ENCODE measurements around the gene MTMR1. TPM values are rescaled to one million over a fixed set of nuclear protein-coding genes. Genes with fewer than 3 reads are reported as not detected.

MTMR1 gene
- polyA plus RNA-seq, 2 donors, result 19.2 to 21.2 TPM

GRCh38 chrX:150704030-150704613, 10.9 kb downstream of the MTMR1 start:
- peaks cover 0 to 2% of the 10 kb centered on the region in 2 donors for H3K36me3 ChIP-seq (ENCODE audit: control insufficient read depth in 2 of 2, insufficient read depth in 2 of 2, low read length in 1 of 2)
- H3K4me3 ChIP-seq (ENCODE audit: low read depth in 1 of 2, low read length in 2 of 2), result no peak overlapping the region
- no peak overlapping the region for H3K27ac ChIP-seq (ENCODE audit: low read depth in 2 of 2, low read length in 1 of 2)
- no peaks in the 10 kb centered on the region for H3K27me3 ChIP-seq (ENCODE audit: control insufficient read depth in 1 of 2, insufficient read depth in 2 of 2, low read length in 2 of 2)
- 72 to 77% methylated on average over 3 of the region's 3 CpGs for WGBS, 2 donors
- no peaks in the 10 kb centered on the region for H3K9me3 ChIP-seq (ENCODE audit: control insufficient read depth in 2 of 2, insufficient read depth in 1 of 2, low read depth in 1 of 2, low read length in 1 of 2)
- H3K4me1 ChIP-seq (ENCODE audit: control insufficient read depth in 2 of 2, insufficient read depth in 2 of 2, low read length in 1 of 2), result no peaks in the 10 kb centered on the region

GRCh38 chrX:150712619-150713018, 19.4 kb downstream of the MTMR1 start:
- H3K4me1 ChIP-seq (ENCODE audit: control insufficient read depth in 2 of 2, insufficient read depth in 2 of 2, low read length in 1 of 2), result no peaks in the 10 kb centered on the region
- peaks cover 0 to 2% of the 10 kb centered on the region in 2 donors for H3K36me3 ChIP-seq (ENCODE audit: control insufficient read depth in 2 of 2, insufficient read depth in 2 of 2, low read length in 1 of 2)
- H3K4me3 ChIP-seq (ENCODE audit: low read depth in 1 of 2, low read length in 2 of 2), result no peak overlapping the region
- no peaks in the 10 kb centered on the region for H3K9me3 ChIP-seq (ENCODE audit: control insufficient read depth in 2 of 2, insufficient read depth in 1 of 2, low read depth in 1 of 2, low read length in 1 of 2)
- H3K27ac ChIP-seq (ENCODE audit: low read depth in 2 of 2, low read length in 1 of 2), result no peak overlapping the region
- no peaks in the 10 kb centered on the region for H3K27me3 ChIP-seq (ENCODE audit: control insufficient read depth in 1 of 2, insufficient read depth in 2 of 2, low read length in 2 of 2)

GRCh38 chrX:150715184-150715583, 22.0 kb downstream of the MTMR1 start:
- Histone ChIP-seq H3K27me3 (ENCODE audit: control insufficient read depth in 1 of 2, insufficient read depth in 2 of 2, low read length in 2 of 2) (no peaks in the 10 kb centered on the region), H3K4me3 (ENCODE audit: low read depth in 1 of 2, low read length in 2 of 2) (no peak overlapping the region), H3K4me1 (ENCODE audit: control insufficient read depth in 2 of 2, insufficient read depth in 2 of 2, low read length in 1 of 2) (no peaks in the 10 kb centered on the region), H3K27ac (ENCODE audit: low read depth in 2 of 2, low read length in 1 of 2) (no peak overlapping the region), H3K36me3 (ENCODE audit: control insufficient read depth in 2 of 2, insufficient read depth in 2 of 2, low read length in 1 of 2) (no peaks in the 10 kb centered on the region), H3K9me3 (ENCODE audit: control insufficient read depth in 2 of 2, insufficient read depth in 1 of 2, low read depth in 1 of 2, low read length in 1 of 2) (no peaks in the 10 kb centered on the region)
- 63 to 71% methylated on average over 3 of the region's 3 CpGs for WGBS, 2 donors

GRCh38 chrX:150719621-150720020, 26.4 kb downstream of the MTMR1 start:
- WGBS, 2 donors, result 68 to 89% methylated on average over 4 of the region's 4 CpGs
- Histone ChIP-seq H3K27me3 (ENCODE audit: control insufficient read depth in 1 of 2, insufficient read depth in 2 of 2, low read length in 2 of 2) (no peaks in the 10 kb centered on the region), H3K27ac (ENCODE audit: low read depth in 2 of 2, low read length in 1 of 2) (no peak overlapping the region), H3K36me3 (ENCODE audit: control insufficient read depth in 2 of 2, insufficient read depth in 2 of 2, low read length in 1 of 2) (no peaks in the 10 kb centered on the region), H3K4me1 (ENCODE audit: control insufficient read depth in 2 of 2, insufficient read depth in 2 of 2, low read length in 1 of 2) (no peaks in the 10 kb centered on the region), H3K9me3 (ENCODE audit: control insufficient read depth in 2 of 2, insufficient read depth in 1 of 2, low read depth in 1 of 2, low read length in 1 of 2) (no peaks in the 10 kb centered on the region), H3K4me3 (ENCODE audit: low read depth in 1 of 2, low read length in 2 of 2) (no peak overlapping the region)

- Histone ChIP-seq H3K4me3 (ENCODE audit: low read depth in 1 of 2, low read length in 2 of 2) (no peak overlapping the region), H3K27me3 (ENCODE audit: control insufficient read depth in 1 of 2, insufficient read depth in 2 of 2, low read length in 2 of 2) (no peaks in the 10 kb centered on the region), H3K9me3 (ENCODE audit: control insufficient read depth in 2 of 2, insufficient read depth in 1 of 2, low read depth in 1 of 2, low read length in 1 of 2) (no peaks in the 10 kb centered on the region), H3K27ac (ENCODE audit: low read depth in 2 of 2, low read length in 1 of 2) (no peak overlapping the region), H3K36me3 (ENCODE audit: control insufficient read depth in 2 of 2, insufficient read depth in 2 of 2, low read length in 1 of 2) (peaks cover 0 to 8% of the 10 kb centered on the region in 2 donors), H3K4me1 (ENCODE audit: control insufficient read depth in 2 of 2, insufficient read depth in 2 of 2, low read length in 1 of 2) (no peaks in the 10 kb centered on the region)
- 69 to 82% methylated on average over 5 of the region's 5 CpGs for WGBS, 2 donors
Observed at GRCh38 chrX:150729956-150730355, 36.8 kb downstream of the MTMR1 start.

GRCh38 chrX:150730719-150731118, 37.5 kb downstream of the MTMR1 start:
- Histone ChIP-seq H3K9me3 (ENCODE audit: control insufficient read depth in 2 of 2, insufficient read depth in 1 of 2, low read depth in 1 of 2, low read length in 1 of 2) (no peaks in the 10 kb centered on the region), H3K36me3 (ENCODE audit: control insufficient read depth in 2 of 2, insufficient read depth in 2 of 2, low read length in 1 of 2) (peaks cover 0 to 8% of the 10 kb centered on the region in 2 donors), H3K27ac (ENCODE audit: low read depth in 2 of 2, low read length in 1 of 2) (no peak overlapping the region), H3K27me3 (ENCODE audit: control insufficient read depth in 1 of 2, insufficient read depth in 2 of 2, low read length in 2 of 2) (no peaks in the 10 kb centered on the region), H3K4me1 (ENCODE audit: control insufficient read depth in 2 of 2, insufficient read depth in 2 of 2, low read length in 1 of 2) (no peaks in the 10 kb centered on the region), H3K4me3 (ENCODE audit: low read depth in 1 of 2, low read length in 2 of 2) (no peak overlapping the region)
- 76 to 88% methylated on average over 6 of the region's 6 CpGs for WGBS, 2 donors

GRCh38 chrX:150731795-150732194, 38.6 kb downstream of the MTMR1 start:
- Histone ChIP-seq H3K27ac (ENCODE audit: low read depth in 2 of 2, low read length in 1 of 2) (no peak overlapping the region), H3K27me3 (ENCODE audit: control insufficient read depth in 1 of 2, insufficient read depth in 2 of 2, low read length in 2 of 2) (no peaks in the 10 kb centered on the region), H3K36me3 (ENCODE audit: control insufficient read depth in 2 of 2, insufficient read depth in 2 of 2, low read length in 1 of 2) (peaks cover 0 to 8% of the 10 kb centered on the region in 2 donors), H3K4me3 (ENCODE audit: low read depth in 1 of 2, low read length in 2 of 2) (no peak overlapping the region), H3K4me1 (ENCODE audit: control insufficient read depth in 2 of 2, insufficient read depth in 2 of 2, low read length in 1 of 2) (no peaks in the 10 kb centered on the region), H3K9me3 (ENCODE audit: control insufficient read depth in 2 of 2, insufficient read depth in 1 of 2, low read depth in 1 of 2, low read length in 1 of 2) (no peaks in the 10 kb centered on the region)
- WGBS, 2 donors, result 73 to 82% methylated on average over 3 of the region's 3 CpGs

GRCh38 chrX:150736475-150736874, 43.3 kb downstream of the MTMR1 start:
- no peak overlapping the region for H3K4me3 ChIP-seq (ENCODE audit: low read depth in 1 of 2, low read length in 2 of 2)
- no peak overlapping the region for H3K27ac ChIP-seq (ENCODE audit: low read depth in 2 of 2, low read length in 1 of 2)
- 78 to 84% methylated on average over 9 of the region's 9 CpGs for WGBS, 2 donors
- H3K4me1 ChIP-seq (ENCODE audit: control insufficient read depth in 2 of 2, insufficient read depth in 2 of 2, low read length in 1 of 2), result no peaks in the 10 kb centered on the region
- H3K27me3 ChIP-seq (ENCODE audit: control insufficient read depth in 1 of 2, insufficient read depth in 2 of 2, low read length in 2 of 2), result no peaks in the 10 kb centered on the region
- peaks cover 0 to 3% of the 10 kb centered on the region in 2 donors for H3K9me3 ChIP-seq (ENCODE audit: control insufficient read depth in 2 of 2, insufficient read depth in 1 of 2, low read depth in 1 of 2, low read length in 1 of 2)
- H3K36me3 ChIP-seq (ENCODE audit: control insufficient read depth in 2 of 2, insufficient read depth in 2 of 2, low read length in 1 of 2), result peaks cover 0 to 20% of the 10 kb centered on the region in 2 donors

- WGBS, 2 donors, result 89 to 91% methylated on average over 3 of the region's 3 CpGs
- Histone ChIP-seq H3K36me3 (ENCODE audit: control insufficient read depth in 2 of 2, insufficient read depth in 2 of 2, low read length in 1 of 2) (peaks cover 0 to 7% of the 10 kb centered on the region in 2 donors), H3K27ac (ENCODE audit: low read depth in 2 of 2, low read length in 1 of 2) (no peak overlapping the region), H3K9me3 (ENCODE audit: control insufficient read depth in 2 of 2, insufficient read depth in 1 of 2, low read depth in 1 of 2, low read length in 1 of 2) (no peaks in the 10 kb centered on the region), H3K27me3 (ENCODE audit: control insufficient read depth in 1 of 2, insufficient read depth in 2 of 2, low read length in 2 of 2) (no peaks in the 10 kb centered on the region), H3K4me3 (ENCODE audit: low read depth in 1 of 2, low read length in 2 of 2) (no peak overlapping the region), H3K4me1 (ENCODE audit: control insufficient read depth in 2 of 2, insufficient read depth in 2 of 2, low read length in 1 of 2) (no peaks in the 10 kb centered on the region)
Observed at GRCh38 chrX:150752124-150752523, 58.9 kb downstream of the MTMR1 start.

- no peaks in the 10 kb centered on the region for H3K9me3 ChIP-seq (ENCODE audit: control insufficient read depth in 2 of 2, insufficient read depth in 1 of 2, low read depth in 1 of 2, low read length in 1 of 2)
- H3K36me3 ChIP-seq (ENCODE audit: control insufficient read depth in 2 of 2, insufficient read depth in 2 of 2, low read length in 1 of 2), result peaks cover 0 to 10% of the 10 kb centered on the region in 2 donors
- H3K4me3 ChIP-seq (ENCODE audit: low read depth in 1 of 2, low read length in 2 of 2), result no peak overlapping the region
- no peaks in the 10 kb centered on the region for H3K4me1 ChIP-seq (ENCODE audit: control insufficient read depth in 2 of 2, insufficient read depth in 2 of 2, low read length in 1 of 2)
- no peak overlapping the region for H3K27ac ChIP-seq (ENCODE audit: low read depth in 2 of 2, low read length in 1 of 2)
- 78 to 84% methylated on average over 4 of the region's 4 CpGs for WGBS, 2 donors
- H3K27me3 ChIP-seq (ENCODE audit: control insufficient read depth in 1 of 2, insufficient read depth in 2 of 2, low read length in 2 of 2), result no peaks in the 10 kb centered on the region
Observed at GRCh38 chrX:150753357-150753756, 60.2 kb downstream of the MTMR1 start.
